SU-DHL-6 (cell line): ENCODE measurements around the gene FAM184A.

Experiments
- H2AFZ ChIP-seq: fragments of 200-600 bp; sonication (generic); 2 replicates; pipeline ENCODE4 v1.6.1; 2014; ENCODE audit warnings: low read depth, mild to moderate bottlenecking, moderate library complexity, mixed read lengths, antibody characterized with exemption, low read length; ENCODE audit not compliant: severe bottlenecking
- H3F3A ChIP-seq: fragments of 200-600 bp; shearing (Covaris generic); 2 replicates; pipeline ENCODE4 v1.6.0; 2016; ENCODE audit warnings: antibody characterized with exemption, mild to moderate bottlenecking; ENCODE audit not compliant: insufficient read depth
- H3K27ac ChIP-seq: fragments of 200-600 bp; sonication (generic); 2 replicates; pipeline ENCODE4 v1.5.1; 2016; ENCODE audit warnings: low read depth, mild to moderate bottlenecking, low read length, moderate library complexity, mixed read lengths
- H3K27me3 ChIP-seq: fragments of 200-600 bp; sonication (generic), shearing (Covaris generic); 2 replicates; pipeline ENCODE4 v1.6.0; 2014; ENCODE audit warnings: mild to moderate bottlenecking, low read length
- H3K36me3 ChIP-seq: fragments of 200-600 bp; sonication (generic); 2 replicates; pipeline ENCODE4 v1.6.1; 2014; ENCODE audit warnings: mild to moderate bottlenecking, low read length, mixed read lengths
- H3K4me2 ChIP-seq: fragments of 300-600, 200-600 bp; shearing (Covaris generic), sonication (generic); 2 replicates; pipeline ENCODE4 v1.6.0; 2014; ENCODE audit warnings: low read length, low read depth, mild to moderate bottlenecking; ENCODE audit not compliant: poor library complexity, severe bottlenecking
- H3K4me3 ChIP-seq: fragments of 200-600 bp; sonication (generic); 2 replicates; pipeline ENCODE4 v1.5.1; 2014; ENCODE audit warnings: antibody characterized with exemption, low read length, mild to moderate bottlenecking, mixed read lengths; ENCODE audit not compliant: insufficient read depth, poor library complexity, severe bottlenecking
- H3K79me2 ChIP-seq: fragments of 200-600 bp; sonication (generic); 2 replicates; pipeline ENCODE4 v1.6.1; 2014; ENCODE audit warnings: mild to moderate bottlenecking, low read length, moderate library complexity; ENCODE audit not compliant: insufficient read depth
- H3K9ac ChIP-seq: fragments of 200-600 bp; sonication (generic); 2 replicates; pipeline ENCODE4 v1.7.0; 2014; ENCODE audit warnings: mild to moderate bottlenecking, low read length
- H3K9me2 ChIP-seq: fragments of 200-600 bp; sonication (generic); replicated peaks from 2 replicates; pipeline ENCODE4 v1.6.1; 2014; ENCODE audit warnings: low read length; ENCODE audit not compliant: insufficient read depth
- H3K9me3 ChIP-seq: fragments of 200-600 bp; sonication (generic); 2 replicates; pipeline ENCODE4 v1.6.1; 2014; ENCODE audit warnings: low read length, mixed read lengths; ENCODE audit not compliant: insufficient read depth
- H4K20me1 ChIP-seq: fragments of 200-600 bp; sonication (generic); 2 replicates; pipeline ENCODE4 v1.6.1; 2014; ENCODE audit warnings: low read depth, mild to moderate bottlenecking, antibody characterized with exemption, low read length, moderate library complexity, mixed read lengths
- EZH2phosphoT487 ChIP-seq: fragments of 200-600 bp; sonication (generic), shearing (Covaris generic); conservative IDR thresholded peaks from 2 replicates; pipeline ENCODE4 v1.6.1; 2018; ENCODE audit warnings: mild to moderate bottlenecking, antibody characterized with exemption, low read length, moderate library complexity, mixed read lengths
- TF ChIP-seq, protein P1 (sequence below): fragments of 200-600 bp; sonication (generic); IDR thresholded peaks from one replicate; pipeline ENCODE4 v1.5.1; 2017; ENCODE audit warnings: antibody characterized with exemption, mild to moderate bottlenecking, low read length, moderate library complexity; ENCODE audit not compliant: insufficient read depth, poor library complexity, severe bottlenecking

The FAM184A gene

DNA sequence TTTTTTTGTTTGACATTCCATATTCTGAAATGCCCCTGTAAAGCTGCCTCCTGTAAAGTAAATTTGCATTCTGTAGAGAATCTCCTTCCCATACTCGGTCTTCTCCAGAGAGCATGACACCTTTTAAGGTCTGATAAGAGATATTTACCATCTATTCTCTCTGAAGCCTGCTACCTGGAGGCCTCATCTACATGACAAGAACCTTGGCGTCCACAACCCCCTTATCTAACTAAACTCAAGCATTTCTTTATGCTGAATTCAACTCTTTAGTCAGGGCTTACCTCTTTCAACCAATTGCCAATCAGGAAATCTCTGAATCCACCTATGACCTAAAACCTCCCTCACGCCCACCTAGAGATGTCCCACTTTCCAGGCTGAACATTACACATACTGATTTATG is 51.6 kb downstream of the FAM184A start:
- Histone ChIP-seq H3F3A (no peaks in the 10 kb centered on the region), H3K79me2 (no peaks in the 10 kb centered on the region), H2AFZ (no peak overlapping the region), H3K9ac (no peak overlapping the region), H3K4me3 (no peak overlapping the region), H3K27ac (no peak overlapping the region), H3K4me2 (no peak overlapping the region), H3K9me2 (no peaks in the 10 kb centered on the region), H3K9me3 (no peaks in the 10 kb centered on the region), H4K20me1 (no peaks in the 10 kb centered on the region), H3K36me3 (no peaks in the 10 kb centered on the region), H3K27me3 (no peaks in the 10 kb centered on the region)
- TF ChIP-seq EZH2phosphoT487: no peak

- Histone ChIP-seq H3K9me2 (no peaks in the 10 kb centered on the region), H3F3A (no peaks in the 10 kb centered on the region), H3K4me2 (no peak overlapping the region), H3K27me3 (no peaks in the 10 kb centered on the region), H3K9ac (no peak overlapping the region), H3K27ac (no peak overlapping the region), H4K20me1 (no peaks in the 10 kb centered on the region), H2AFZ (no peak overlapping the region), H3K79me2 (no peaks in the 10 kb centered on the region), H3K4me3 (no peak overlapping the region), H3K36me3 (no peaks in the 10 kb centered on the region), H3K9me3 (no peaks in the 10 kb centered on the region)
- TF ChIP-seq EZH2phosphoT487: no peak
- TF ChIP-seq, protein P1, sequence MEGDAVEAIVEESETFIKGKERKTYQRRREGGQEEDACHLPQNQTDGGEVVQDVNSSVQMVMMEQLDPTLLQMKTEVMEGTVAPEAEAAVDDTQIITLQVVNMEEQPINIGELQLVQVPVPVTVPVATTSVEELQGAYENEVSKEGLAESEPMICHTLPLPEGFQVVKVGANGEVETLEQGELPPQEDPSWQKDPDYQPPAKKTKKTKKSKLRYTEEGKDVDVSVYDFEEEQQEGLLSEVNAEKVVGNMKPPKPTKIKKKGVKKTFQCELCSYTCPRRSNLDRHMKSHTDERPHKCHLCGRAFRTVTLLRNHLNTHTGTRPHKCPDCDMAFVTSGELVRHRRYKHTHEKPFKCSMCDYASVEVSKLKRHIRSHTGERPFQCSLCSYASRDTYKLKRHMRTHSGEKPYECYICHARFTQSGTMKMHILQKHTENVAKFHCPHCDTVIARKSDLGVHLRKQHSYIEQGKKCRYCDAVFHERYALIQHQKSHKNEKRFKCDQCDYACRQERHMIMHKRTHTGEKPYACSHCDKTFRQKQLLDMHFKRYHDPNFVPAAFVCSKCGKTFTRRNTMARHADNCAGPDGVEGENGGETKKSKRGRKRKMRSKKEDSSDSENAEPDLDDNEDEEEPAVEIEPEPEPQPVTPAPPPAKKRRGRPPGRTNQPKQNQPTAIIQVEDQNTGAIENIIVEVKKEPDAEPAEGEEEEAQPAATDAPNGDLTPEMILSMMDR: no peak
Measured at GRCh38 chr6:119025793-119026192, 52.7 kb downstream of the FAM184A start.

- H4K20me1 ChIP-seq: no peaks in the 10 kb centered on the region
- H3K79me2 ChIP-seq: no peaks in the 10 kb centered on the region
- H3K27ac ChIP-seq: no peak overlapping the region
- H3K9me2 ChIP-seq: no peaks in the 10 kb centered on the region
- H3K4me3 ChIP-seq: no peak overlapping the region
- H3K36me3 ChIP-seq: no peaks in the 10 kb centered on the region
- no peak overlapping the region for H2AFZ ChIP-seq
- H3F3A ChIP-seq: no peaks in the 10 kb centered on the region
- no peaks in the 10 kb centered on the region for H3K9me3 ChIP-seq
- no peak overlapping the region for H3K4me2 ChIP-seq
- no peak overlapping the region for H3K9ac ChIP-seq
- TF ChIP-seq, protein P1: no peak
- no peak for TF ChIP-seq EZH2phosphoT487
- no peaks in the 10 kb centered on the region for H3K27me3 ChIP-seq
Measured at GRCh38 chr6:119024111-119024510, 54.4 kb downstream of the FAM184A start.

GRCh38 chr6:119022796-119023195 is 55.7 kb downstream of the FAM184A start:
- no peaks in the 10 kb centered on the region for H3K36me3 ChIP-seq
- no peaks in the 10 kb centered on the region for H3K27me3 ChIP-seq
- H4K20me1 ChIP-seq: no peaks in the 10 kb centered on the region
- TF ChIP-seq EZH2phosphoT487: no peak
- TF ChIP-seq, protein P1: no peak
- H3K9ac ChIP-seq: no peak overlapping the region
- H3K27ac ChIP-seq: no peak overlapping the region
- no peaks in the 10 kb centered on the region for H3F3A ChIP-seq
- no peaks in the 10 kb centered on the region for H3K79me2 ChIP-seq
- H3K9me3 ChIP-seq: no peaks in the 10 kb centered on the region
- no peak overlapping the region for H2AFZ ChIP-seq
- no peaks in the 10 kb centered on the region for H3K9me2 ChIP-seq
- no peak overlapping the region for H3K4me2 ChIP-seq
- H3K4me3 ChIP-seq: no peak overlapping the region
